Measurements from ENCODE around the gene MAP2.

Gene MAP2

GRCh38 chr2:209648714-209649113 lies 224.9 kb downstream of the MAP2 start:
- no peak for DNase-seq (ENCODE audit: low read depth)

- DNase-seq (ENCODE audit: low read depth) = no peak
Measured at GRCh38 chr2:209653134-209653533, 229.3 kb downstream of the MAP2 start.

DNA sequence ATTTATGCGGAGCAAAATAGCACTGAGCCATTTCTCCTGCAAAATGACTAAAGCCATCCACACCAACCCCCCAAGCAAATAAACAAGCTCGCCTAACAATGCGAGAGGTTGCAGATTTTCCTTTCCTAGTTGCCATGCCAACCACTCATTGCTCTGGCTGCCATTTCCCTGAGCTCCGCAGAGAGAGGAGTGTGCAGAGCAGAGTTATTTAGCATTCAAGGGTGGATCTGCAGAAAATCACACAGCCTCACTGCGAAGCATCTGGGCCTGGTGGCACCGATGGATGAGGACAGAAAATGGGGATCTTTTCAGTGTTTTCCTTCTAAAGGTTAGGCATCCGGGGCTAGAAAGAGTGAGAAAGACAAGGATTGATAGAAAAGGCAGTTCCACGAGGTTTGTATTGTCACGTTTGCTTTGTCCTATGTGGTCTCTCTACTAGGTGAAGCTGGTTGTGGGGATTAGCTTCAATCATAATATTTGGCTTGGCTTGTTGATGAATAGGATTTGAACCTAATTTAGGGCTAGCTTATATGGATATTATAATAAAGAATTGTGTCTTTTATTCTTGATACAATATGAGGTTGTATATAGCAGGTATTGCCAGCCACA lies 237.5 kb downstream of the MAP2 start:
- no peak for DNase-seq (ENCODE audit: low read depth)

GRCh38 chr2:209662021-209662420 lies 238.2 kb downstream of the MAP2 start:
- DNase-seq (ENCODE audit: low read depth) = no peak

GRCh38 chr2:209663139-209663538 lies 239.3 kb downstream of the MAP2 start:
- no peak for DNase-seq (ENCODE audit: low read depth)

DNA sequence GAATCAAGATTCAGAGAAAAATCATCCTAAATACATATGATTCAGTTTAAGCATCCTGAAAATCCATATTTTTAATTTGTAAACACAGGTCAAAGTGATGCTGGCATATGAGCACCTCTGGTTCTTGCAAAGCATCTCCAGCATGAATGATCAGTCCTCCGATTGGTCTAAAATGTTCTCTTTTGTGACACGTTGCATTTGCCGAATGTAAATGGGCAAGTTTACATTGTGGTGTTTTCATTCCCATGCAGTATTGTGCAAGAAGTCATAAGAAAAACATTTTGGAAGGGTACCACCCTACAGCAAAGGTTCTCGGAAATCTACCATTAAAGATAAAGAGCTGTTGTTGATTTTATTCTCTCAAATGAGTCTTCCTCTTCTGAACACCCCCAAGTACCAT lies 239.8 kb downstream of the MAP2 start:
- no peak for DNase-seq (ENCODE audit: low read depth)

GRCh38 chr2:209666296-209666695 lies 242.4 kb downstream of the MAP2 start:
- DNase-seq (ENCODE audit: low read depth) = no peak

GRCh38 chr2:209671020-209671680 lies 247.3 kb downstream of the MAP2 start:
- DNase-seq (ENCODE audit: low read depth) = no peak

DNA sequence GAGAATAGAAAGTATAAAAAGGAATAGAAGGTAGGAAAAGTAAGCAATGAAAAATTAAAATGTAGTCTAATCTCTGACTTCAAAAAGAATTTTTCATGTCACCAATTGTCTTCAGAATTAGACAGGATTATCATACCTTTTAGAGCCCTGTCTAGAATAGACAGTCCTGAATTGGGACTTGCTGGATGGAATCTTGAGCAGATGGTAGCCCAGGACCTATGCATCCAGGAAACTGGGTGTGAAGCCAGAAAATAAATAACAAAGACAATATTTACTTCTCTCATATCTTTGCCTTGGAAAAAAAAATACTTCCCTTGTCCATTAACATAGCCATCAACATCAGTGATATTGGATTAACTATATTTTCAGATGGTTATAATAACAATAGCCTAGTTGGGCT lies 250.0 kb downstream of the MAP2 start:
- DNase-seq (ENCODE audit: low read depth) = no peak

DNA sequence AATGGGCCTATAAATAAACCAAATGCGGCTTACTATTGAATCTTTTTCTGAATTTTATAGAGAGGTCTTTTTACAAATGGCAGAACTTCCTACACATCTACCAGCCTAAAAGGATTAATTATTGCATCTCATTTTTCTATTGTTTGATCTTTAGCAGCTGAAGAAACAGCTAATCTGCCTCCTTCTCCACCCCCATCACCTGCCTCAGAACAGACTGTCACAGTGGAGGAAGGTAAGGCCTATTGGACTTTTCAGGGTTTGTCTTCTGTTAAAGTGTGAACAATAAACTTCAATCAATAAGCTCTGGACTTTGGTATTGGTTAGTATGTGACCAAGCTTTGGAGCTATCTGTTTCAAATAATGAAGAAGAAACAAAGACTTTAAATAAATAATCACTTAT lies 256.7 kb downstream of the MAP2 start:
- no peak for DNase-seq (ENCODE audit: low read depth)

DNA sequence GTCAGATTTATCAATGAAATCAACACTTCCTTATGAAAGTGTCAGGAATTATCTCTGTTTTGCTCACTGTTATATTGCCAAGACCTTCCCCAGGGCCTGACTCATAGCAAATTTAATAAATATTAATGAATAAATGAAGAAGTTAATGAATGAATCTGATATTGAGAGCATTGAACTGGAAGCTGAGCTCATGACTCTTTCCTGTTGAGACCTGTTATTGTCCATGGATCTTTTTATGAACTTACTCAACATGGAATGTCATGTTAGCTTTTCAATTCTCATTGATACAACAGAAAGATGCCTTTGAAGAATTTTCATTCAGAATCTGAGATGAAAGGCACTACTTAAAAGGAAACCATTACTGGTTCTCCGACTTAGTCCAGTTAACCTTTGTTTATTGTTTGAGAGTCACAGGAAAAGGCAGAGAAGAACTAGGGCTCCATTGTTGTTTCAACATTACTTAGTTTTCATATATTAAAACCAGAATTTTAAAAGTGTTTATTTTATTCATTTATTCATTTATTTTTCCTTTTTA lies 257.4 kb downstream of the MAP2 start:
- DNase-seq (ENCODE audit: low read depth) = no peak

GRCh38 chr2:209682646-209683045 lies 258.8 kb downstream of the MAP2 start:
- DNase-seq (ENCODE audit: low read depth) = no peak

- no peak for DNase-seq (ENCODE audit: low read depth)
Measured at GRCh38 chr2:209685340-209685739, 261.5 kb downstream of the MAP2 start.

DNA sequence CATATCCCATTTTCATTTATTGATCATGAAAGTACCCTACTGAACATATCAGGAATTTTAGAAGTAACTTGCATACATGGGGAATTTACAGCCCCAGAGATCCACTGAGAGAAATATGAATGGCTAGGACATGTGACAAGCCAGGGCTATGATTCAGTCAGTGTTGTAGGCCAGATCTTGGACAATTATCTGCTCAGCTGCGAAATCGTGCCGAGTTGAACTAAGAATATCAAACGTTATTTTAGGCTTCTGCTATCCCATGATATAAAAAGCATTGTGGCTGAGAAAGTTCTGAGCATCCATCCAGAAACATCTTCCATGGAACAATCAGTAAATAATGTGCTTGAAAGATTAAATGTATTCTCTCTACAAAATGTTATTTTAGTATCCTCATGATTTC lies 262.1 kb downstream of the MAP2 start:
- DNase-seq (ENCODE audit: low read depth) = no peak

DNA sequence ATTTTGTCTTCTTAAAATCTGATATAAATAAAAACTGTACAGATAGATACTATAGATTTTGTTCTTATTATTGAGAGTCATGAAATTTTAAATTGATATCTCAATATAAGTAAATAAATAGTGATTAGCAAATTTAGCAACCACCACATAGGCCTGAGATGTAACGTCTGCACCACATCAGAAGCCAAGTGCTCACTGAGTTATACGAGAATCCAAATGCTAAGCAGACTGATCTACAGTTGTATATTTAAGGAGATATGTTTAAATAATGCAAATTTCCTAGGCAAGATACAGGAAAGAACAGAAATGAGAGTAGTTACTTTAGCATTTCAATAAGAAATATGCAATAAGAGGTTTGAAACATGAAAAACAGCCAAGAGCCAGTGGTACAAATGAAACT lies 262.6 kb downstream of the MAP2 start:
- DNase-seq (ENCODE audit: low read depth) = no peak

GRCh38 chr2:209687323-209687969 lies 263.6 kb downstream of the MAP2 start:
- DNase-seq (ENCODE audit: low read depth) = no peak

DNA sequence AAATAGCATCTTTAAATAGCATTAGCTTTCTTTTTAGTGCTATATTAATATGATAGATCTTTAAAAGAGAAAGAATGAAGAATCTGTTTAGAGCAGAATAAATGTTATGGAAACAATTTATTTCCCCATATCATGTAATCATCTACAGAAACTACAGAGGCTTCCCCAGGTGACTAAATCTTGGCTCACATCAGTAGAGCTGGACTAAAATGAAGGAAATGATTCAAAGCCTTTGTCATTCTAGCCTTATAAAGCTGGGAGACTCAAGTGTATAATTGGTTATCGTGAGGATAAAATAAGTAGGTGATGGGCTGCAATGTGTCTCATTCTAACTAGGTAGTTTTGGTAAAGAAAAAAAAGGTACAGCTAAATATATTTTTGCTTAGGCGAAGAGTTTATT lies 264.5 kb downstream of the MAP2 start:
- DNase-seq (ENCODE audit: low read depth) = no peak

DNA sequence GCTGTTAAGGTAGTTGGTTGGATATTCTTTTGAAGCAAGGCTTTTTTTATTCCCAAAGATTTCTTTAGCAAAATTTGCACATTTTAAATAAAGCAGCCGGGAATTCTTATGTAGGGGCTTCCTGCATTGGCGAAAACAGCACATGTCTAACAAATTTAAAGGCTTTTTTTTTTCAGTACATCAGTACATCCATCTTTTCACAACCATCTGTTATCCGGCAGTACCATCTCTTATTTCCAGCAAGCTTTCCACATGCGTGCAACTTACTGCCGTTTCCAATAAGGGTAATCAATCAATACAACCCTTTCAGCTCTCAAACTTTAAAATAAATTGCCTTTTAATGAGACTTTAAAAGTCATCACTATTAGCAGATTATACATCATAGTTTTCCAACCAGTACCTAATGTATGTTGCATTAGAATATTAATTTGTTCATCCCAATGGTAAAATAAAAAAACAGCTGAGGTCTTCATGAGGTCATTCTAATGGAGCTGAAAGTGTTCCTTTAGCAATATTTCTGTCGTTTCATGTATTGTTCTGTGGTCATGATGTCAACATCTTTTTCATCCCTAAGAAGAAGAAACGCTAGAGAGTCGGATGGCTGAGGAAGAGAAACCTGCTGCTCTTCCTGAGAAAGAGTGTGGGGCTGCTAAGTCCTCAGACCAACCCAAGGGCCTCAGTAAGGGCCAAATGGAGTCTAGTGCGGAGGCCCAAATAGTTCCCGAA lies 266.3 kb downstream of the MAP2 start:
- no peak for DNase-seq (ENCODE audit: low read depth)

GRCh38 chr2:209694748-209695147 lies 270.9 kb downstream of the MAP2 start:
- DNase-seq (ENCODE audit: low read depth) = no peak

GRCh38 chr2:209696836-209697711 lies 273.2 kb downstream of the MAP2 start:
- DNase-seq (ENCODE audit: low read depth) = no peak

DNA sequence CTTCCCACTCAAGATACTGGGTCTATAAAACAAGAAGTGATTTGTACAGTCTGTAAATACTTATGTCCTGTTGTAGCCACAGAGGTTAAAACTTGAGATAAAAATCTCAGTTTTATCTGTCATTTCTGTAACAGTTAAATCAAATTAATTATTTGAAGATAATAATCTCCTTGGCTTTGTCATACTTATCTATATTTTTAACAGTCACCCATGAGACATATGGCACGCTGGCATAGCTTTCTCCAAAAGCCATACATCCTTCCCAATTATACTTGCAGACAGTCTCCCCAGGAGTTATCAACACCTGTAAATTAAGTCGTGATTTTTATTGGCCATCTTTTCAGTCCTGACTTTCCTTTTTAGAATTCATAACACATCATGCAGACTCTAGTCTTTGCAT lies 278.9 kb downstream of the MAP2 start:
- no peak for DNase-seq (ENCODE audit: low read depth)

- DNase-seq (ENCODE audit: low read depth) = no peak
Measured at GRCh38 chr2:209713219-209713618, 289.4 kb downstream of the MAP2 start.

All from stimulated activated CD8-positive, alpha-beta memory T cell treated with anti-CD3 and anti-CD28 coated beads, Interleukin-15, amount 100 ng/mL, for 24 hours (primary cell).